Inflammatory macrophage treated with lipopolysaccharide for 4 hours (primary cell): ENCODE measurements around the gene MED17.

Experiments used
- DNase-seq: peaks from one replicate; pipeline ENCODE4 v3.0.0-alpha.2; 2020

Gene MED17

DNA sequence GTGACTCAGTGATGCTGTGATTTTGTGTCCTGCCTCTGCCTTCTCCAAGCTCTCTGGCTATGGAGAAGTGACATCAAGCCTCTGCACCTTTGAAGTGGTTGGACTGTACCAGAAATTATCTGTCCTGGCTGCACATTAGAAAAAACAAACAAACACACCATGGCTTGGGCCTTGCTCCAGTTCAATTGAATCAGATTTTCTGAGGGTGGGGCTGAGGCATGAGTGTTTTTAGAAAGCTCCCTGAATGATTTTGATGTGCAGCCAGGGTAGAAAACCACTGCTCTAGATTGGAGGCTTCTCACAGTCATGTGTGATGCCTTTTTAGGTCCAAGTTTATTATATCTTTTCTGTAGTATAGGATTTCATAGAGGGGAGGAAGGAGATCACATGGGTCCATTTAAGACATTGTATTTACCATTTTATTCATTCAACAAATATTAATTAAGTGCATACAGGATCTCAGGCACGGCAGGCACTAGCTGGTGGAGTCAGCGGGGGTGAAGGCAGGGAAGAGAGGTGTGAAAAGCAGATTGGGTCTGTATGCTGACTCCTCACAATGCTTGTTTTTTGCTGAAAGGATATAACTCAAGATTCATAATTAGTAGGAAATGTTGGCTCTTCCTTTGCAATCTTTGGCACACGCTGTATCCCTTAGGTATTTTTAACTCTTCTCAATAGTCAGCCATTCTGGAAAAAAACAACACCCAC is 73.5 kb downstream of the MED17 start:
- no peak for DNase-seq

DNA sequence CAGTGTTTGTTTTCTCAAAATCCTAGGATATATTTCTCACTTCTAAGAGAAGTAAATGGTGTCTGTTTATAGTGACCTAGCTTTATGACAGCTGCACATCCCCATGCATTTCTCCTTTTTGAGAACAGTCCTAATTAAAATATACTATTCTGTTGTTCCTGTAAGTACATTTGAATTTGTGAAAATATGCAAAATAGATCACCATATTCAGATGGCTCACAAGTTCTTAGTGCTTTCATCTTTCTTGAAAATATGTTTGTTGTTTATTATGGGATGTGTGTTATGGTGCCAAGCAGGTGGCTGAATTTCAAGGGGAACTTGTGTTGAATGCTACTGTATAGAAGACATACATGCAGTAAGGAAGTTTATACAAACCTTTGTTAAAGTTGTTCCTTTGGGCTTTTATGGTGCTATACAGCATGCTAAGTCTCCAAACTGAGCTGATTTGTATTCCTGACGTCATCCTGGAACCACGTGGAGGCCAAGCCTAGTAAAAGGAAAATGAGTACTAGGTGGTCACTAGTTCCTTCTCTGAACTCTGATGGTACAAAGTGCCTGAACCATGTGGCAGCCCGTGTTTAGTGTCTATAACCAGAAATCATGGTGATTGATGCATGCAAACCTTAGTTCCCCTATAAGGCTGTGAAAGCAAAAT is 74.2 kb downstream of the MED17 start:
- no peak for DNase-seq

DNA sequence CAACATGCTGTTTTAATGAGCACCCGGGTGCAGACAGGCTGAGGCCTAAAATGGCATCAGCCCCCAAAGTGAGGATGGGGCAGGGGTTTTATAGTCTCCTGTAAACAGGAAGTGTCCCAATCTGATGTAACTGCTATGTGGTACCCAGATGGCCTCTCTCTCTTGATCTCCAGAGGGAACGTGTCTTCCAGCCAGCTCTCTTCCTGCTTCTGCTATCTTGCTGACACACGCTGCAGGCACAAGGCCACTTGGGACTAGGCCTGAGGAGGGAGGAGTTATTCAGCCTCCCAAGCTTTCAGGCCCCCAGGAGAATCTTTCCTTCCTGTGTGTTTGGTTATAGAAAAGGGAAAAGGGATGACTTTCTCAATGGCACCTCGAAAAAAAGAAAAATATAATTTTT is 77.7 kb downstream of the MED17 start:
- no peak for DNase-seq
